ENCODE data around the gene SLC2A9.

The SLC2A9 gene

GRCh38 chr4:10041036-10041435, 19.7 kb upstream of the SLC2A9 start:
- DNase-seq, result no peak

GRCh38 chr4:10040049-10040892, 19.0 kb upstream of the SLC2A9 start:
- DNase-seq, result no peak

GRCh38 chr4:10036807-10037342, 15.6 kb upstream of the SLC2A9 start:
- no peak for DNase-seq

- DNase-seq, result no peak
Measured at GRCh38 chr4:10035130-10035529, 13.8 kb upstream of the SLC2A9 start.

- no peak for DNase-seq
Measured at GRCh38 chr4:10034612-10035104, 13.4 kb upstream of the SLC2A9 start.

- no peak for DNase-seq
Measured at GRCh38 chr4:10034136-10034535, 12.8 kb upstream of the SLC2A9 start.

- no peak for DNase-seq
Measured at GRCh38 chr4:10033191-10033881, 12.0 kb upstream of the SLC2A9 start.

GRCh38 chr4:10032625-10033024, 11.3 kb upstream of the SLC2A9 start:
- no peak for DNase-seq

- no peak for DNase-seq
Measured at GRCh38 chr4:10031668-10032590, 10.6 kb upstream of the SLC2A9 start.

- no peak for DNase-seq
Measured at GRCh38 chr4:10030972-10031667, 9.8 kb upstream of the SLC2A9 start.

GRCh38 chr4:10029403-10029802, 8.1 kb upstream of the SLC2A9 start:
- no peak for DNase-seq

GRCh38 chr4:10028910-10029309, 7.6 kb upstream of the SLC2A9 start:
- DNase-seq, result no peak

GRCh38 chr4:10026485-10026884, 5.2 kb upstream of the SLC2A9 start:
- no peak for DNase-seq

GRCh38 chr4:10025230-10025806, 4.0 kb upstream of the SLC2A9 start:
- no peak for DNase-seq

GRCh38 chr4:10024303-10024702, 3.0 kb upstream of the SLC2A9 start:
- no peak for DNase-seq

GRCh38 chr4:10023806-10024205, 2.5 kb upstream of the SLC2A9 start:
- no peak for DNase-seq

- no peak for DNase-seq
Measured at GRCh38 chr4:10023050-10023419, 1.7 kb upstream of the SLC2A9 start.

- no peak for DNase-seq
Measured at GRCh38 chr4:10022346-10023049, 1.2 kb upstream of the SLC2A9 start.

- no peak for DNase-seq
Measured at GRCh38 chr4:10021653-10022023, 341 bp upstream of the SLC2A9 start.

GRCh38 chr4:10020106-10020505, 1.2 kb downstream of the SLC2A9 start:
- no peak for DNase-seq

GRCh38 chr4:10019521-10020051, 1.7 kb downstream of the SLC2A9 start:
- no peak for DNase-seq
